Ectodermal cell (in vitro differentiated cells): ENCODE data around the gene TPRKB.
"Not testable (repeated sequence)": the region's sequence is repeated elsewhere in the genome, so short reads cannot be mapped to it uniquely, and the experiment has no call there.

Experiments
- H3K27ac ChIP-seq: 2 replicates; pipeline ENCODE4 v1.7.0; 2013; ENCODE audit warnings: mild to moderate bottlenecking, low read depth, low read length; ENCODE audit not compliant: insufficient read depth, poor library complexity, severe bottlenecking
- H3K27me3 ChIP-seq: 2 replicates; pipeline ENCODE4 v1.7.0; 2013; ENCODE audit warnings: mild to moderate bottlenecking, low read length; ENCODE audit not compliant: insufficient read depth, control insufficient read depth, poor library complexity, severe bottlenecking
- H3K36me3 ChIP-seq: one replicate; pipeline ENCODE4 v1.7.0; 2013; ENCODE audit warnings: low read length; ENCODE audit not compliant: control insufficient read depth, insufficient read depth
- H3K4me1 ChIP-seq: one replicate; pipeline ENCODE4 v1.7.0; 2013; ENCODE audit warnings: low read length; ENCODE audit not compliant: control insufficient read depth, insufficient read depth
- H3K4me3 ChIP-seq: 2 replicates; pipeline ENCODE4 v1.7.0; 2013; ENCODE audit warnings: low read depth, low read length, control low read depth; ENCODE audit not compliant: insufficient read depth
- H3K9me3 ChIP-seq: 2 replicates; pipeline ENCODE4 v1.7.0; 2013; ENCODE audit warnings: mild to moderate bottlenecking, low read length, moderate library complexity; ENCODE audit not compliant: control insufficient read depth
- WGBS, 2 experiments: methylation state at CpG; one replicate each; pipeline ENCODE4 v1.1.7; 2013; ENCODE audit warnings: missing lambda C conversion rate in 2 of 2; 5-methylcytosine and 5-hydroxymethylcytosine counted together

TPRKB gene

DNA sequence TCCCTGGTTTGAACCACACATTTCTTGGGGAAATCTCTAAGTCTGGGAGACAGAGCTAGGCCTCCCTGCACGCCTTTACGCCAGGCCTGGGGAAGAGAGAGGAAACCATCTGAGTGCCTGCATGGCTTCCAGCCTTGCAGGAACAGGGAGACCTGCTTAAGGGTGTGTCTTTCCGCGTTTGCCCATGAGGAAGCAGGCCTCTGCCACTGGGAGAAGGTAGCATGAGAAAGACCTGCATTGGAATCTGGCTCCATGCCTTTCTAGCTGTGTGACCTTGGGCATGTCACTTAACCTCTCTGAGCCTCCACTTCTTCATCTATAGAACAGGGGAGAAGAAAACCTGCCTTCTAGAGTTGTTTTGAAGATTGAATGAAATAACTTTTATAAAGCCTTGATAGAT, 19.4 kb downstream of the TPRKB start:
- 87 to 89% methylated on average over 2 of the region's 4 CpGs for WGBS, 2 experiments
- not testable (repeated sequence) for H3K4me1 ChIP-seq

DNA sequence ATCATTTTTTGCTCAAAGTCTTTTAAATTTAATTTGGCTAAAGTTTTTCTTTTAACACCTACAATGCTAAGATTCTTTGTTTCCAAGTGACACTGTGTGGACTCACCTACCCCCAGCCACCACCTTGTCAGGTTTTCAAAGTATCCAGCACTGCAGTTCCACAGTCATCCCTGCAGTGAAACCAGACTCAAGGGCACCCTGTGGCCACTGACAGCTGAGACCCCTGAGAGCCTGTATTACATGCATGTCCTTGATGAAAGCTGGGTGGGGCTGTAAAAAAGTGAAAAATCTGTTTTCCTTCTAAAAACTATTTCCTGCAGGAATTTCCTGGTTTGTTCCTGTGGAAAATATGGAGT, 19.9 kb downstream of the TPRKB start:
- Histone ChIP-seq H3K9me3 (no peaks in the 10 kb centered on the region), H3K4me3 (no peak overlapping the region), H3K27ac (no peak overlapping the region), H3K4me1 (no peaks in the 10 kb centered on the region), H3K27me3 (peaks cover 4% of the 10 kb centered on the region), H3K36me3 (no peaks in the 10 kb centered on the region)

More for the DNA sequence above, 19.4 kb downstream of the TPRKB start:
- H3K27me3 ChIP-seq, H3K36me3 ChIP-seq, H3K27ac ChIP-seq, H3K9me3 ChIP-seq, H3K4me3 ChIP-seq: not testable (repeated sequence)

DNA sequence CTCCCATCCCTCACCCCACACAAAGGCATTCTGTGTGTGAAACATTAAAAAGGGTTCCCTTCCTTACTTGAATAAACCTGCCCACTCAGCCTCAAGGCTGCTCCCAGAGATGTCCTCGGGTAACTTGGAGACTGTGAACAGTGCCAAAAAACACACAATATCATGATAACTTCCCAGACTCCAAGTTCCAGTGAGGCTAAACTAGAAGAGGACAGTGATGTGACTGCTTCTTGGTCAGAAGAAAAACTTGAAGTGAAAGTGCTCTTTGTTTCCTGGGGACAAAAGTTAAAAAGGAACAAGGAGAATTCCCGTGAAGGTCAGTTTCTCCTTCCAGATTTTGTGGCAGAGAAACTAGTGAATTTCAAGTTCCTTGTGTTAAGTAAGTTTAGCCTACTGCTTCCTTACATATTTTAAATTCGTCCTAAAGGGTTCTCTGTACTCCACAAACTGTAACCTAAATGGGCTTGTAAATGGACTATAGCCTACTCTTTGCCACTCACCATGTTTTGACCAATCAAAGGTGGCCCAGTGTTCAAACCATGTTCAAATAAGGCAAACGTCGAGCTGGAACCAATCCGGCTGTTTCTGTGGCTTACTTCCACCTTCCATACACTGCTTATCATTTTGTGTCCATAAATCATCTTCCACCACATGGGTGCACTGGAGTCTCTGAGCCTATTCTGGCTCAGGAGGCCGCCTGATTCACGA, 20.4 kb downstream of the TPRKB start:
- Histone ChIP-seq H3K9me3 (no peaks in the 10 kb centered on the region), H3K4me1 (no peaks in the 10 kb centered on the region), H3K4me3 (no peak overlapping the region), H3K27ac (no peak overlapping the region), H3K27me3 (peaks cover 9% of the 10 kb centered on the region), H3K36me3 (no peaks in the 10 kb centered on the region)
- WGBS, 2 experiments, result 75 to 76% methylated on average over 8 of the region's 8 CpGs

DNA sequence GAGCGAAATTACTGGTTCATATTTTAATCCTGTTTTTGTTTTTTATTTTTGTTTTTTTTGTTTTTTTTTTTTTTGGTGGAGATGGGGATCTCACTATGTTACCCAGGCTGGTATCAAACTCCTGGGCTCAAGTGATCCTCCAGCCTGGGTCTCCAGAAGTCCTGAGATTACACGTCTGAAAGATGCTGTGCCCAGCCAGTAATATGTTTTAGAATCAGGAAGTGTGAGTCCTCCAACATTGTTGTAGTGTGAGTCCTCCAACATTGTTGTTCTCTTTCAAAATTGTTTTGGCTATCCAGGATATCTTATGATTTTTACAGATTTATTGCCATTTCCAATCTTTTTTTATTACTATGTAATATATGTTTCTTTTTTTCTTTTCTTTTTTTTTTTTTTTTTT, 23.1 kb downstream of the TPRKB start:
- H3K36me3 ChIP-seq, result no peaks in the 10 kb centered on the region
- H3K4me1 ChIP-seq, result no peaks in the 10 kb centered on the region
- no peaks in the 10 kb centered on the region for H3K9me3 ChIP-seq
- peaks cover 19% of the 10 kb centered on the region for H3K27me3 ChIP-seq
- no peak overlapping the region for H3K4me3 ChIP-seq
- 89 to 93% methylated on average over 1 to 2 of the region's 2 CpGs for WGBS, 2 experiments
- H3K27ac ChIP-seq, result no peak overlapping the region

DNA sequence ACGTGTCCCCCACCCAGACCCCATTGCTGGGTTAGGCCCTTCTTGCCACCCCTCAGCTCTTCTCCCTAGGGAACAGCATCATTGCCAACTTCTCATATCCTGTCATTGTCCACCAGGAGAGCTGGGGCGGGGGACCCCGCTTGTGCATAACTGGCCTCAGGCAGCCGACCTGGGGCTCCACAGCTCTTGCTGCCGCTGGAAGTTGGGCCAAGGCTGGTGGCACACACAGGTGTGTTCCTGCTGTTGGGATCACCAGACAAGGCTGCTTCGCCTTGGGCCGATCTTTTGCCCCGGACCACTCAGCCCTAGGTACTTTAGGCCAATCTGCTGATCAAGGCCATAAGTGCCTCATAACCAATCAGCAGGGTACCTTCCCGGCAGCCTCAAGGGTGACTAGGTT, 28.6 kb downstream of the TPRKB start:
- Histone ChIP-seq H3K36me3 (no peaks in the 10 kb centered on the region), H3K27me3 (peaks cover 22% of the 10 kb centered on the region), H3K4me1 (no peaks in the 10 kb centered on the region), H3K9me3 (no peaks in the 10 kb centered on the region), H3K27ac (no peak overlapping the region), H3K4me3 (no peak overlapping the region)
- 93 to 95% methylated on average over 9 of the region's 9 CpGs for WGBS, 2 experiments

DNA sequence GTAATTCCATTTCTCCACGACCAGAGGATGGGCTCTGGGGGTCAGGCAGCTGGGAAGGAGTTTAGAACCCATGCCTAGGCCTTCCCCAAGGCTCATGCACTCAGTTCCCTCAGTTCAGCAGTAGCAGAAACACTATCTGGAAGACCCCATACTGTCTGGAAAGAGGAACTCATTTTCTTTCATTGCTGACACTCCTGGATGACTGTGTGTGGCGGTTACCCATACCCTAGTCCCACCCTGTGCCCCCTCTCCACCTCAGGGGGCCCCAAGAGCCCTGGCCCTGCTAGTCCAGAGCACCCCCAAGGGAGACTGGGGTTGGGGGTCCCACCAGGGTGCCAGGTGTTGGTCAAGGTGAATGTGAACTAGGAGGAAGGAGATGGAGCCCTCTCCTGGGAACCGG, 29.5 kb downstream of the TPRKB start:
- Histone ChIP-seq H3K27ac (no peak overlapping the region), H3K4me1 (no peaks in the 10 kb centered on the region), H3K36me3 (no peaks in the 10 kb centered on the region), H3K4me3 (no peak overlapping the region), H3K27me3 (peaks cover 24% of the 10 kb centered on the region), H3K9me3 (no peaks in the 10 kb centered on the region)
- 65 to 69% methylated on average over 3 of the region's 3 CpGs for WGBS, 2 experiments

DNA sequence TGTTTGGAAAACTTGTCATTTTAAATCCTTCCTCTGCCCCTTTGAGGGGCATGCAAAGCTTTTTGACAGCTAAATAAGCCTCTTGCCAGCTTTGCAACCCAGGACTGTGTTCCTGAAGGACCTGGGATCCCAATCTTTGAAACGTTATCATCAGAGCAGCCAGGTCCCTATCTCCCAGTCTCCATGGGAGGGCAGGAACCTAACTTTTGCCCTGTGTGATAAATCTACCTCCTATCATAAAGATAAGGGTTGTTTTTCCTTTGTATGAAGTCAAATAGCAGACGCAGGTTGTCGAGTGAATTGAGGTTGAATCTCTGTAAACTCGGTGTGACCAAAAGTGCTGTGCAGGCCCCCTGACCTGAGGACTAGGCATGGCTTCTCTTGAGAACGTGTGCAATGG, 30.1 kb downstream of the TPRKB start:
- Histone ChIP-seq H3K4me3 (no peak overlapping the region), H3K27me3 (peaks cover 22% of the 10 kb centered on the region), H3K9me3 (no peaks in the 10 kb centered on the region), H3K36me3 (no peaks in the 10 kb centered on the region), H3K27ac (no peak overlapping the region), H3K4me1 (no peaks in the 10 kb centered on the region)
- WGBS, 2 experiments, result 75 to 77% methylated on average over 5 of the region's 5 CpGs

DNA sequence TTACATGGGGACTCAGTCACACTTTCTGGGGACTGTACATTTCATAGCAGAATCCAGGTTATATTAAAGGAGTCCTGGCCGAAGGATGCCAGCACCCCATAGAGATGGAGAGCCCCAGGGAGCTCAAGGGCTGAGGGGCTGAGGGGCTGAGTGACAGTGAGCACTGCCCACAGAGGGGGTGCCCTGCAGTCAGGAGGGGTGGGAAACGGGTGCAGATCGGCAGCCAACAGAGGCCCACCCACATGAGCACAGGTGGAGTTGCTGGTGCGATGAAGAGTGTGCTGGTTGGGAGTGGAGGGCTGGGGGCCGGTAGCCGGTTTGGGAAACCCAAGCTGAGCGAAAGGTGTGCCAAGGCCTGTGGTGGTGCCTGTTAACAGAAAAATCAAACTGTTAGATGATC, 32.1 kb downstream of the TPRKB start:
- Histone ChIP-seq H3K9me3 (no peaks in the 10 kb centered on the region), H3K27me3 (peaks cover 10% of the 10 kb centered on the region), H3K4me3 (no peak overlapping the region), H3K36me3 (no peaks in the 10 kb centered on the region), H3K27ac (no peak overlapping the region), H3K4me1 (no peaks in the 10 kb centered on the region)
- 86 to 92% methylated on average over 7 of the region's 7 CpGs for WGBS, 2 experiments

DNA sequence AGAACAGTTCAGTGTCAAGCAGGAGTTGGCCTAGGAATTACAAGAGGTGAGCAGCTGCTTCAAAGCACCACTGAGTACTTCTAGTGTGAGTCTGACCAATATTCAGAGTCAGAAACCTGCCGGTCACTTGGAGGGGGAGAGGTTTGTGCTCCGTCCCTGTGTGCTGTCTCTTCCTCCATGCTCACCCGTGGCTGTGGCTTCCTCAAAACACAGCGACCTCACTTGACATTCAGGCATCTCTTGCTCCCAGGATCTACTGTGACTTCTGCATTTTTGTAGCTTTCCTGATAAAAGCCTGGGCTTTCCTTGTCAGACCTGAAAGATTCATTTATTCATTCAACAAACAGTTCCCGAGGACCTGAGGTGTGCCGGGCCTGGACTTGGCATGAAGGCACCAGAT, 32.9 kb downstream of the TPRKB start:
- H3K27ac ChIP-seq, result no peak overlapping the region
- H3K4me3 ChIP-seq, result no peak overlapping the region
- H3K4me1 ChIP-seq, result no peaks in the 10 kb centered on the region
- H3K27me3 ChIP-seq, result peaks cover 10% of the 10 kb centered on the region
- no peaks in the 10 kb centered on the region for H3K36me3 ChIP-seq
- no peaks in the 10 kb centered on the region for H3K9me3 ChIP-seq
- 79 to 84% methylated on average over 6 of the region's 6 CpGs for WGBS, 2 experiments

DNA sequence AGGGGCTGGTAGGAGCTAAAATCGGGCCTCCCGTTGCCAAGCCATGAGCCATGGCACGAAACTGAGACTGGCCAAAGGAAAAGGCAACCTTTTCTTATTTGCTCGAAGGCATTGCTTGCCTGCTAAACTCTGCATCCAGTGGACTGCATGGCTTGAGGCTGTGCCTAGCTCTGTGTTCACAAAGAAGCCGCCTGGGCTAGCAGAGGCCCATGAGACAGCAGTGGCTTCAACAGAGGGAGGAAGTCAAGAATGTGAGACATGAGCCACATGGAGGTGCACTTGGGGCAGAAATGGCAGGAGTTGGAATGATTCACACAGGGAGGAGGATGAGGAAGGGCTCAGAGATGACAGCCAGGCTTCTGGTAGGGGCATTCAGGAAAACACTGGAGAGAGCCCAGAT, 33.5 kb downstream of the TPRKB start:
- H3K27ac ChIP-seq, result no peak overlapping the region
- H3K36me3 ChIP-seq, result no peaks in the 10 kb centered on the region
- peaks cover 8% of the 10 kb centered on the region for H3K27me3 ChIP-seq
- H3K9me3 ChIP-seq, result no peaks in the 10 kb centered on the region
- H3K4me1 ChIP-seq, result no peaks in the 10 kb centered on the region
- WGBS, 2 experiments, result 89 to 90% methylated on average over 5 of the region's 5 CpGs
- no peak overlapping the region for H3K4me3 ChIP-seq
